Endothelial cell of umbilical vein (primary cell): Measurements from ENCODE around the gene PTPN2. TPM values are rescaled to one million over a fixed set of nuclear protein-coding genes. Genes with fewer than 3 reads are reported as not detected.

Experiments used
- BruUV-seq: library from RNA; stranded (reverse); fragments of 400-500 nt; replicated peaks from 2 replicates; lab custom pipeline; 2021; lab: Mats Ljungman, UMichigan
- CTCF ChIA-PET: fragments of 300-600, 350-600 bp; sonication (Branson Sonifier 250); formaldehyde crosslinking; loops from one replicate; lab custom pipeline; 2021; ENCODE audit warnings: antibody characterized with exemption, inconsistent platforms; lab: Charles Lee
- POLR2A ChIA-PET: fragments of 300-600, 350-600 bp; sonication (Branson Sonifier 250); formaldehyde crosslinking; loops from one replicate; lab custom pipeline; 2021; ENCODE audit warnings: antibody characterized with exemption, inconsistent platforms; lab: Charles Lee
- DNase-seq: peaks from one replicate; pipeline ENCODE4 v3.0.0-alpha.2; 2011; ENCODE audit warnings: low read depth, low spot score
- FAIRE-seq: peaks from 2 replicates; lab custom pipeline; 2011; peaks lifted over from hg19 to GRCh38; lab: Jason Lieb, UNC
- H2AFZ ChIP-seq: 2 replicates; pipeline ENCODE4 v1.6.0; 2012; ENCODE audit warnings: low read depth, low read length, control low read depth, inconsistent platforms
- H3K27ac ChIP-seq: 2 replicates; pipeline ENCODE4 v1.5.1; 2011; ENCODE audit warnings: low read depth, mild to moderate bottlenecking, control low read depth, low read length, moderate library complexity; ENCODE audit not compliant: insufficient read depth
- H3K27me3 ChIP-seq, 2 experiments: 2 replicates each; pipeline versions ENCODE4 v1.6.0 to v1.6.1; 2011; ENCODE audit warnings: low read length in 2 of 2, mixed read lengths in 1 of 2; ENCODE audit not compliant: control insufficient read depth in 2 of 2, insufficient read depth in 2 of 2
- H3K36me3 ChIP-seq, 2 experiments: 2 replicates in 1 of 2; 3 replicates in 1 of 2; pipeline ENCODE4 v1.5.1; 2011; ENCODE audit warnings: low read length in 2 of 2, mild to moderate bottlenecking in 1 of 2, moderate library complexity in 1 of 2; ENCODE audit not compliant: control insufficient read depth in 2 of 2, insufficient read depth in 2 of 2; ENCODE audit errors: extremely low read depth in 1 of 2
- H3K4me1 ChIP-seq: 3 replicates; pipeline ENCODE4 v1.5.1; 2011; ENCODE audit warnings: mild to moderate bottlenecking, low read length; ENCODE audit not compliant: control insufficient read depth, insufficient read depth; ENCODE audit errors: extremely low read depth
- H3K4me2 ChIP-seq: 2 replicates; pipeline ENCODE4 v1.6.1; 2011; ENCODE audit warnings: low read length, control low read depth, mixed read lengths; ENCODE audit not compliant: insufficient read depth
- H3K4me3 ChIP-seq, 3 experiments: fragments of 200-600 bp in 1 of 3; sonication (generic), shearing (Covaris generic) in 1 of 3; replicated peaks in 1 of 3; 2 replicates each; pipeline ENCODE4 v1.5.1; 2011 to 2016; ENCODE audit warnings: control low read depth in 3 of 3, low read length in 3 of 3, mild to moderate bottlenecking in 2 of 3, inconsistent platforms in 1 of 3, low read depth in 1 of 3, moderate library complexity in 1 of 3; ENCODE audit not compliant: insufficient read depth in 1 of 3
- H3K79me2 ChIP-seq: 2 replicates; pipeline ENCODE4 v1.6.0; 2012; ENCODE audit warnings: low read length, inconsistent platforms; ENCODE audit not compliant: control insufficient read depth, insufficient read depth
- H3K9ac ChIP-seq: replicated peaks from 2 replicates; pipeline ENCODE3; 2011; ENCODE audit warnings: low read length, control low read depth; ENCODE audit not compliant: insufficient read depth; ENCODE audit errors: extremely low read depth
- H3K9me1 ChIP-seq: replicated peaks from 3 replicates; pipeline ENCODE4 v1.6.0; 2011; ENCODE audit warnings: mild to moderate bottlenecking, low read length; ENCODE audit not compliant: control insufficient read depth, insufficient read depth; ENCODE audit errors: extremely low read depth
- H3K9me3 ChIP-seq: replicated peaks from 2 replicates; pipeline ENCODE4 v1.5.1; 2012; ENCODE audit warnings: low read length, inconsistent platforms; ENCODE audit not compliant: control insufficient read depth, insufficient read depth
- H4K20me1 ChIP-seq: replicated peaks from 2 replicates; pipeline ENCODE3; 2011; ENCODE audit warnings: mild to moderate bottlenecking, low read length; ENCODE audit not compliant: control insufficient read depth, insufficient read depth; ENCODE audit errors: extremely low read depth
- EZH2 ChIP-seq: IDR thresholded peaks from 2 replicates; pipeline ENCODE4 v1.6.1; 2012; ENCODE audit warnings: borderline replicate concordance, low read depth, mild to moderate bottlenecking, moderate library complexity, low read length, inconsistent platforms; ENCODE audit not compliant: severe bottlenecking
- FOS ChIP-seq: IDR thresholded peaks from 2 replicates; pipeline ENCODE4 v1.6.1; 2011; ENCODE audit warnings: mild to moderate bottlenecking, low read length, moderate library complexity, borderline replicate concordance; ENCODE audit not compliant: insufficient read depth
- GATA2 ChIP-seq: IDR thresholded peaks from 2 replicates; pipeline ENCODE4 v1.7.0; 2011; ENCODE audit warnings: low read depth, mild to moderate bottlenecking, moderate library complexity, mixed read lengths, low read length; ENCODE audit not compliant: insufficient read length, insufficient read depth
- JUN ChIP-seq: IDR thresholded peaks from 2 replicates; pipeline ENCODE4 v1.6.1; 2011; ENCODE audit warnings: borderline replicate concordance, low read depth; ENCODE audit not compliant: insufficient read length, insufficient read depth
- MYC ChIP-seq: IDR thresholded peaks from one replicate; pipeline ENCODE4 v1.6.1; 2011; ENCODE audit warnings: mild to moderate bottlenecking, low read depth, low read length
- POLR2A ChIP-seq: IDR thresholded peaks from 2 replicates; pipeline ENCODE4 v1.6.1; 2012; ENCODE audit warnings: low read depth, mild to moderate bottlenecking, control low read depth, low read length
- POLR2AphosphoS5 ChIP-seq: IDR thresholded peaks from 2 replicates; pipeline ENCODE4 v1.6.1; 2012; ENCODE audit warnings: low read depth, mild to moderate bottlenecking, control low read depth, low read length, moderate library complexity; ENCODE audit not compliant: insufficient read depth
- dilution Hi-C: fragments of 300-500 bp; cut with MboI; formaldehyde crosslinking; loops from one replicate; pipeline ENCODE4 v1.15.0; 2019; ENCODE audit warnings: low sequenced_read_pairs; ENCODE audit not compliant: extremely low pct_ligation_motif_present
- intact Hi-C: fragments of 100-400 bp; cut with micrococcal nuclease; formaldehyde crosslinking; loops from one replicate; pipeline ENCODE4 v1.10.0; 2022
- polyA plus RNA-seq, 4 experiments: library from polyadenylated mRNA; depleted of rRNA in 3 of 4; stranded (reverse) in 3 of 4; unstranded in 1 of 4; fragments of >200 nt; gene quantifications; 2 replicates each; pipeline versions ENCODE4 v1.2.1 to v1.2.3, GENCODE V29; 2011 to 2012; ENCODE audit warnings: missing spikeins in 1 of 4
- total RNA-seq: library from RNA; stranded (reverse); gene quantifications from 2 replicates; pipeline ENCODE4 v1.2.3, GENCODE V29; 2021
- TF ChIP-seq, protein P1 (sequence below): IDR thresholded peaks from 2 replicates; pipeline ENCODE4 v1.6.1; 2011; ENCODE audit not compliant: insufficient read depth, insufficient read length
- TF ChIP-seq, protein P2 (sequence below), 2 donors: IDR thresholded peaks; 1 replicate in 1 of 2; 2 replicates in 1 of 2; pipeline ENCODE4 v1.5.1; 2011; ENCODE audit warnings: low read length in 2 of 2, mild to moderate bottlenecking in 2 of 2, moderate library complexity in 2 of 2, control low read depth in 1 of 2, inconsistent platforms in 1 of 2, low read depth in 1 of 2; ENCODE audit not compliant: insufficient read depth in 1 of 2; ENCODE audit errors: extremely low read depth in 1 of 2

PTPN2 gene
- total and polyA plus RNA-seq, 2 donors (not counting 3 experiments of a cell fraction or from before 2014, with no cell fraction given): 8.2 to 20.9 TPM

DNA sequence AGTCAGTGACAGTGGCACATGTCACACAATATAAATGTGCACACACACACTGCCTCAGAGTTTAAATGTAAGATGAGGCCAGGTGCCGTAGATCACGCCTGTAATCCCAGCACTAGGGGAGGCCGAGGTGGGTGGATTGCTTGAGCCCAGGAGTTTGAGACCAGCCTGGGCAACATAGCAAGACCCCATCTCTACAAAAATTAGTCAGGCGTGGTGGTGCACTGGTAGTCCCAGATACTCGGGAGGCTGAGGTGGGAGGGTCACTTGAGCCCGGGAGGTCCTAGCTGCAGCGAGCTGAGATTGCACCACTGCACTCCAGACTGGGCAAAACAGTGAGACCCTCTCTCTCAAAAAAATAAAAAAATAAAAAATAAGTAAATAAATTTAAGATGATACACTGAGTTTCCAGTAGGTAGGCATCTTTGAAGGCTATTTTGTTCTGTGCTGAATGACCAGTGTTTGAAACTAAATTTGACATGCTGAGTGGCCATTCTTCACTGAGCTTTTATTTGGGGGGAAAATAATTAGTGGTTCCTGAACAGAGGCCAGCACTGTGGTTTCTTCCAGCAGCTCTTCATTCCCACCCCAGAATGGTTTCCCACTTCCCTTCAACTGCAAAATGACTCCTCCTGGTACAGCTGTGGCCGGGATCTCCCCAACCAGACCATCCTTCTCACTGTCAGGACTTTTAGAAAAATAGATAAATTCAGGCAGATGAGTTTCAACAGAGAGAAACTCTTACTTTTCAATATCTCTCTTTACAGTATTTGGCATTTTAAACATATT, 136.3 kb downstream of the PTPN2 start:
- Histone ChIP-seq H3K4me2 (no peak overlapping the region), H3K9ac (no peak overlapping the region), H3K79me2 (no peaks in the 10 kb centered on the region), H2AFZ (no peak overlapping the region), H3K27me3 (peaks cover 0 to 2% of the 10 kb centered on the region in 2 experiments), H3K9me1 (no peaks in the 10 kb centered on the region), H3K4me3 (no peak overlapping the region), H3K4me1 (no peaks in the 10 kb centered on the region), H3K9me3 (no peaks in the 10 kb centered on the region), H3K36me3 (no peaks in the 10 kb centered on the region), H3K27ac (no peak overlapping the region), H4K20me1 (no peaks in the 10 kb centered on the region)
- FAIRE-seq (no peak), DNase-seq (no peak)
- ChIA-PET CTCF (interaction anchor here (0.9 to 2.3 kb wide), 2 partner anchors 139 to 412 kb away, joined by 4 to 8 read pairs; no protein-coding TSS in a partner anchor), POLR2A (interaction anchor here (0.6 kb wide), 1 partner anchor 146 kb away, joined by 4 read pairs; no protein-coding TSS in a partner anchor)
- dilution Hi-C loops: no loop called here
- TF ChIP-seq JUN (no peak), POLR2AphosphoS5 (no peak), FOS (no peak), POLR2A (no peak), GATA2 (no peak), EZH2 (no peak), MYC (no peak)
- TF ChIP-seq, protein P1, sequence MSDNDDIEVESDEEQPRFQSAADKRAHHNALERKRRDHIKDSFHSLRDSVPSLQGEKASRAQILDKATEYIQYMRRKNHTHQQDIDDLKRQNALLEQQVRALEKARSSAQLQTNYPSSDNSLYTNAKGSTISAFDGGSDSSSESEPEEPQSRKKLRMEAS: no peak
- TF ChIP-seq, protein P2, sequence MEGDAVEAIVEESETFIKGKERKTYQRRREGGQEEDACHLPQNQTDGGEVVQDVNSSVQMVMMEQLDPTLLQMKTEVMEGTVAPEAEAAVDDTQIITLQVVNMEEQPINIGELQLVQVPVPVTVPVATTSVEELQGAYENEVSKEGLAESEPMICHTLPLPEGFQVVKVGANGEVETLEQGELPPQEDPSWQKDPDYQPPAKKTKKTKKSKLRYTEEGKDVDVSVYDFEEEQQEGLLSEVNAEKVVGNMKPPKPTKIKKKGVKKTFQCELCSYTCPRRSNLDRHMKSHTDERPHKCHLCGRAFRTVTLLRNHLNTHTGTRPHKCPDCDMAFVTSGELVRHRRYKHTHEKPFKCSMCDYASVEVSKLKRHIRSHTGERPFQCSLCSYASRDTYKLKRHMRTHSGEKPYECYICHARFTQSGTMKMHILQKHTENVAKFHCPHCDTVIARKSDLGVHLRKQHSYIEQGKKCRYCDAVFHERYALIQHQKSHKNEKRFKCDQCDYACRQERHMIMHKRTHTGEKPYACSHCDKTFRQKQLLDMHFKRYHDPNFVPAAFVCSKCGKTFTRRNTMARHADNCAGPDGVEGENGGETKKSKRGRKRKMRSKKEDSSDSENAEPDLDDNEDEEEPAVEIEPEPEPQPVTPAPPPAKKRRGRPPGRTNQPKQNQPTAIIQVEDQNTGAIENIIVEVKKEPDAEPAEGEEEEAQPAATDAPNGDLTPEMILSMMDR (IDR thresholded peaks at IDR 0.05; ENCODE audit: extremely low read depth in 1 of 2, insufficient read depth in 1 of 2, low read depth in 1 of 2, low read length in 2 of 2): no peak
- intact Hi-C loops: no loop called here
- no TSS peak for BruUV-seq
